GDM1 (cell line): Measurements from ENCODE around the gene MYL6.
"Not testable (repeated sequence)": the region's sequence is repeated elsewhere in the genome, so short reads cannot be mapped to it uniquely, and the experiment has no call there.

Experiments used
- DNase-seq: peaks from one replicate; lab custom pipeline; 2025; lab: John Stamatoyannopoulos, UW

Gene MYL6

DNA sequence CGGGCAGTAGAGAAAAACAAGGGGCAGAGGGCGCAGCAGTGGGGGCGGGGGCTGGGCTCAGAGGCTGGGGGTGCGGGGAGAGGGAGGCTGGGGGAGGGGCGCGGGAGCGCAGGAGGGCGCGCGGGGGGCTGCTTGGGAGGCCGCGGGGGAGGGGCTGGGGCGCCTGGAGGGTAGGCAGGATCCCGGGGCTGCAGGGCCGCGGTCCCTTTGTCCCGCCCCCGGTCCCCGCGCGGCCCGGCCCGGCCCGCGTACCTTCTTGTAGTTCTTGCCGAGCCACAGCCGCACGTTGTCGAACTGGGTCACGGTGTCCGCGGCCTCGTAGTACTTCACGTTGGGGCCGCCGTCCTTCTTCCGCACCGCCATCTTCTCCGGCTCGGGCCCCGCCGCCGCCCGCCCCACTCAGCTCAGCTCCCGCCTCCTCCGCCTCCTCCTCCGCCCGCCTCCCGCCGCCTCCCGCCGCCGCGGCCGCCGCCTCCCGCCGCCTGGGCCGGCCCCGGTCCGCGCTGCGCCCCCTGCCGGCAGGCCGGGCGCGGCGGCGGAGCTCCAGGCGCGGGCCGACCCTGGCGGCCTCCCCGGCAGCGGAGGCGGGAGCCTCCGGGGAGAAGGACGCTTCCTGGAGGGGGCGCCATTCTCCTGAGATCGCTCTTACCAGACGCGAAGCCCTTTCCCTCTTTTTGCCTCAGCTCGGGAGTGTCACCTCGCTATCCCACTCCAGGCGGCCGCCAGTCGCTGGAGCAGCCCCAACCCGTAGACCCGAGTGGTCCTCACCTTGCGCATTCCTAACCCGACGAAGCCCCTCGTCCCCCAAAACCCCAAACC, 31.1 kb downstream of the MYL6 start, which contains the start of gene SMARCC2:
Gene SMARCC2 (minus strand): TSS at position 385 of the 819 bp plus-strand sequence. CDS start 22 bp downstream, at position 363.
- peak; percentile 83 for DNase-seq

DNA sequence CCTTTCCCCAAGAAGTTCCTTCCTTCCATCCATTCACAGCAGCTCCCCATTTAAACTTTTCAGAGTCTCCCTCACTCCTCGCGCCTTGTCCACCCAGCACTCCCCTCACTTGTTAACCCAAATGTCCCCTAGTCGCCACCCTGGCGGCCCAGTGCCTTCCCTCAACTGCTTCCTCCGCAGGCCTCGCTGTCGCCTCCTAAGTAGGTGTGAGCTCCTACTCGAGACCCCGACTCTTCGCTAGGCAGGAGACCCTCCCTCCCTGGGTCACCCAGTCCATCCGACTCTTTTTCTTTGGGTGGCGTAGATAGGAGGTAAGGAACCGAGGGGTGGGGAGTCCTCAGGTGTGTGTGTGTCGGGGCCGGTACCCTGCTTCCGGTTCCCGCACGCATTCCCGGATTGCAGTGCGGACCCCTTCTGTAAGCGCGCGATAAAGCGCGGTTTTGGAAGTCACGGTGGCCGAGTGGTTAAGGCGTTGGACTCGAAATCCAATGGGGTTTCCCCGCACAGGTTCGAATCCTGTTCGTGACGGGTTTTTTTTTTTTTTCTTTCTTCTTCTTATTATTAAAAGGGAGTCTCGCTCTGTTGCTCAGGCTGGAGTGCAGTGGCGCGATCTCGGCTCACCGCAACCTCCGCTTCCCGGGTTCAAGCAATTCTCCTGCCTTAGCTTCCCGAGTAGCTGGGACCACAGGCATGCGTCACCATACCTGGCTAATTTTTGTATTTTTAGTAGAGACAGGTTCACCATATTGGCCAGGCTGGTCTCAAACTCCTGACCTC, 31.9 kb downstream of the MYL6 start:
- DNase-seq = peak; percentile 68

DNA sequence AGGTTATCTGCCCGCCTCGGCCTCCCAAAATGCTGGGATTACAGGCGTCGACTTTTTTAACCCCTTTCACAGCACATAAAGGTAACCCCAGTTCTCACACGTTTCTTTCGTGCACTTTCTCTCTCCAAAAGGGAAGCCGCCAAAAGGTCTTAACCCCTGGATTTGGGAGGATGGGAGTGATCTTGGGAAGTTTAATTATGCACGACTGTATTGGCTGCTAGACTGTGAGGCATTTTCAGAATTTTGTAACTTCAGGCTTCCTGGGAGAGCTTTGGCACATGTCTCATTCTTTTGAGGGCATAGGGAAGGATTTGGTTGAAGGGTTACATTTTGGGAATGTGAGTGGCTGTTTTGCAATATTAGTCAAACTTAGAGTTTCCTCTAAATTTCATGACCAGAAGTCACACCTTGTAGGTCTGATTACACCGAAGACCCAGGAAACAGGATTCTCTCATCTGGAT, 32.6 kb downstream of the MYL6 start:
- no peak for DNase-seq

DNA sequence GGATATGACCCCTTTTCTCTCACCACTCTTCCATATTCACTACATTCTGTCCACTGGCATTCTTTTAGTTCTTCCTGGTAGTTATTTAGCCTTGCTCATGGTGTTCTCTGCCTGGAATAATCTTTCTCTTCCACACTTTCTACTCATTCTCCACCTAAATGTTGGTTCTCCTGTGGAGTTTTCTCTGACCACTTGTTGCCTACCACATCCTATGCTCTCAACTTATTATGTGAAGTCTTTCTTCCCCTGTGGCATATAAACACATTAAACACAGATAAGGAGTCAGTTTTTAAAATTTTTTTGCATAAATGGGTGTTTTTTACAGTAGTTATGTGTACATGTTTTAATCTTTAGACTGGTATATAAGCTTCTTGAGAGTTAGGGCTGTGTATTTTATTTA, 34.4 kb downstream of the MYL6 start:
- DNase-seq = no peak

DNA sequence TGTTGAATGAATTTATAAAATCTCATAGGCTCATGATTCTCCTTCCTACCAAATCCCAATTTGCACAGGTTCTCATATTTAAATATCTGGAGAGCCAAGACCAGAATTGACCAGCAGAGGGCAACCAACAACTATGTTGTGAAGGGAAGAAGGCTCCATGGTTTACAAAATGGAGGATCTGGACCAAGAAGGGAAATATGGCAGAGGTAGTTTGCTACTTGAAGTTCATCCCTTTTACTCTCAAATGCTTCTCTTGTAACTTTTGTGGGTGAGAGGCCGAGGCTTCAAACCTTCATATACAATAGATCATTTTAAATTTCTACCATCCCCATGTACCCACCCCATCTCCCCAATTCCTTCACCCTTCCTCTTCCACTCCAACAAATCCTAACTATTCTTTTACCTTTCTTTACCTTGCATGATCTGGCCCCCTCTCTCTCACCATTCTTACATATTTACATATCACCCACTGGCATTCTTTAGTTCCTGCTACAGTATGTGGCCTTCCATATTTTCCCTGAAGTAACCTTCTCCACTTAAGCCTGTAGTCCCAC, 34.9 kb downstream of the MYL6 start:
- DNase-seq = peak; percentile 67

DNA sequence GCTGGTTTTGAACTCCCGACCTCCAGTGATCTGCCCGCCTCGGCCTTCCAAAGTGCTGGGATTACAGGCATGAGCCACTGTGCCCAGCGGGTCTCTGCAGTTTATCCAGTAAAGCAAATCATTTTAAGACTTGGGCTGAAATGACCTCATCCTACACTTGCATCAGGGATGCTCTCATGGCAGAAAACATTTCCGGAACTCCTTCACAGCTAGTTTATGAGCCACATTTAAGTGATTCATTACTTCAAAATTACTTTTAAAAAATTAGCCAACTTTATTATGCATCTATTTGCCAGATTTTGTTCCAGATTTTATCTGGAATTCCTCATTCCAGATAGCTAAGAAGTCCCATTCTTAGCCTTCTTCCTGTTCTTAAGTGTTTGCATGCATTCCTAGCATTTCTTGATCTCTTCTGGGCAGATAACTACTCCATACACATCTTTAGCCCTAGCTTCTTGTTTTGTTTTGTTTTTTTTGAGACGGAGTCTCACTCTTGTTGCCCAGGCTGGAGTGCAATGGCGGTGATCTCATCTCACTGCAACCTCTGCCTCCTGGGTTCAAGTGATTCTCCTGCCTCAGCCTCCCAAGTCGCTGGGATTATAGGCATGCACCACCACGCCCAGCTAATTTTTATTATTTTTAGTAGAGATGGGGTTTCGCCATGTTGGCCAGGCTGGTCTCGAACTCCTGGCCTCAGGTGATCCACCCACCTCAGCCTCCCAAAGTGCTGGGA, 38.8 kb downstream of the MYL6 start:
- not testable (repeated sequence) for DNase-seq

DNA sequence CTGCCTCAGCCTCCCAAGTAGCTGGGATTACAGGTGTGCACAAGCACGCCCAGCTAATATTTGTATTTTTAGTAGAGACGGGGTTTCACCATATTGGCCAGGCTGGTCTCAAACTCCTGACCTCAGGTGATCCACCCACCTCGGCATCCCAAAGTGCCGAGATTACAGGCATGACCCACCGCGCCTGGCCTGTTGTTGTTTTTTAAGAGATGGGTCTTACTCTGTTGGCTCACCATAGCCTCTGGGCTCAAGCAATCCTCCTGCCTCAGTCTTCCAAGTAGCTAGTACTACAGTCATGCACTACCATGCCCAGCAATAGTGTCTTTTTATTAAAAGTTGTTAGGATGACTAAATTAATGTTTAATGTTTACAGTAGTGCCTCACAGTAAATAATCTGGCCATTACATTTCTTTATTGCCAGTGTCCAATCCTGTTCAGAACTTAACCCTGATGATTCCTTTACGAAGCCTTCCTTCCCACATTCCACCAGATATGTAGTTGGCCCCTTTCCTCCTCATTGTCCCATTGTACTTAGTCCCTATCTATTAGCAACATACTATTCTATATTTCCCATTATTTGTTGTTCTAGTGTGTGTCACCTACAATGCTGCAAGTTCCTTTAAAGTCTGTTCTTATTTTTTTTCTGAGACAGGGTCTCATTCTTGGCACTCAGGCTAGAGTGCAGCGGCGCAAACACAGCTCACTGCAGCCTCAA, 39.9 kb downstream of the MYL6 start:
- no peak for DNase-seq

DNA sequence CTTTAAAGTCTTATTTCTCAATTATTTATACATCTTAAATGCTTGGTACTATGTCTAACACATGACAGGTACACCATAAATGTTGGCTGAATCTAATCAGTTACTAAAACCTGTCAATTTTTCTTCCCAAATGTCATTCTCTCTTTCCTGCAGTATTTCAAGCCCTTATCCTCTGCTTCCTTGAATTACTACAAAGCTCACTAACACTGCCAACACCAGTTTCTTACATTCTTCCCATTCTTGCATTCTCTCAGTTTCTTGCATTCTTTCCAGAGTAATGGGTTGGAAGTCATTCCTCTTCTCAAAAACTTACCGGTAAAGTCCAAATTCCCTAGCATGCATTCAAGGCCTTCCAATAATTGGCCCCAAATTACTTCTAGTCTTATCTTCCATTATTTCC, 40.7 kb downstream of the MYL6 start:
- no peak for DNase-seq

DNA sequence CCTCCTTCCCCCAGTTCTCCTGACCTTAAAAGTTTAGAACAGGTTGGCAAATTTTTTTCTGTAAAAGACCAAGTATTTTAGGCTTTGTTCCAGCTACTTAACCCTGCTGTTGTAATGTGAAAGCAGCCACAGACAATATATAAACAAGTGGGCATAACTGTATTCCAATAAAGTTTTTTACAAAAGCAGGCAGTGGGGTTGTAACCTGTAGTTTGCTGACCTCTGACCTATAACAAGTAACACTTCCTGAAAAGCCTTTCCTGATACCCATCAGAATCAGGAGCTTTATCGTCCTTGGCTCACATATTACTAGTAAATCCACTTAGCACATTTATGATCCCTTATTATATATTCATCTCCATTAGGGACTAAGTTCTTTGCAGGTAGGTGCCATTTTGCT, 44.2 kb downstream of the MYL6 start:
- no peak for DNase-seq

DNA sequence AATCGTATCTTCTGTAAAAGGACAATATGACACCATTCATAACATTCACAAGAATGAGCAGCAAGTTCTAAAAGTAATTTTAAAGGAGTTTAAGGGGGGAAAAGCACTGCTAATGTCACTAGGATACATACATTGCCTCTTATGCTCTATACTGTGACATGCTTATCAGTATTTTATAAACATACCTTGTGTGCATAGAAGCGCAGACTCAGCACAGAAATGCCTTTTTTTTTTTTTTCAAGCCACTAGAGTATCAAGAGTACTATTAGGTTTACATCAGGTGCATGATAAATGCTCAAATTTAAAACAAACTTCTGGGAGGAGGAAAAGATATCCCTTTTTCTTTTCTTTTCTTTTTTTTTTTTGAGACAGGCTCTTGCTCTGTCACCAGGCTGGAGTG, 44.7 kb downstream of the MYL6 start:
- DNase-seq = no peak

DNA sequence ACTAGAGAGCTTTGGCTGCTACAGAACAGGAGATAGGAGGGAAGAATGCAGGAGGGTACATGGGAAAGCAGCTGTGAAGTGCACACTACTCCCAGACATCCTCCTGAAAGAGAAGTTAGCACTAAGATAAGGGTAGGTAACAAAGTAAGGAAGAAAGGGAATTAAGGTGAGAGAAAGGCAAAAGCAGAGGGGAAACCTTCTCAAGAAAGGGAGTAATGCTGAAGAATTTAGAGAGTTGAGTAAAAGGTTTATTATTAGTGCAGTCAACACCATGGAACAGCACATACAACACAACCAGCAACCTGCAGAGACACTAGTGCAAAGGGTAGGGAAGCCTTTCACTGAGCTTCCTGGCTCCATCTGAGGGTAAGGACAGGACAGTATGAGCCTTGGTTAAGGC, 46.1 kb downstream of the MYL6 start:
- no peak for DNase-seq

DNA sequence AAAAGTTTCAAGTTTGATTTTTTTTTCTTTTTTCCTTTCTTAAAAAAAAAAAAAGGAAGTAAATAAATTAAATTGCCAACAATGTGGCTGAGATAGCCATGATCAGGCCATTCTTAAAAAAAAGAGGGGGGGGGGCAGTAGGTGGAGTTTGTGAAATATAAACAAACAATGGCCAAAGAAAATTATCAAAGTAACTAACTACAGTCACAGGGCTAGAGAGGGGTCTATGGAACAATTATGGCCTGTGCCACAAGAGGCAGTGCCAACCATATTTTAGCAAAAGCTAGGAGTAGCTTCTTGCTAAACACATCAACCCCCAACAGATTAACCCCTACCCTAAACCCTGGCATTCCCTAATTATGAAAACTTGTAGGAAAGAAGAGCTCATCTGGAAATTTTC, 47.3 kb downstream of the MYL6 start:
- no peak for DNase-seq

DNA sequence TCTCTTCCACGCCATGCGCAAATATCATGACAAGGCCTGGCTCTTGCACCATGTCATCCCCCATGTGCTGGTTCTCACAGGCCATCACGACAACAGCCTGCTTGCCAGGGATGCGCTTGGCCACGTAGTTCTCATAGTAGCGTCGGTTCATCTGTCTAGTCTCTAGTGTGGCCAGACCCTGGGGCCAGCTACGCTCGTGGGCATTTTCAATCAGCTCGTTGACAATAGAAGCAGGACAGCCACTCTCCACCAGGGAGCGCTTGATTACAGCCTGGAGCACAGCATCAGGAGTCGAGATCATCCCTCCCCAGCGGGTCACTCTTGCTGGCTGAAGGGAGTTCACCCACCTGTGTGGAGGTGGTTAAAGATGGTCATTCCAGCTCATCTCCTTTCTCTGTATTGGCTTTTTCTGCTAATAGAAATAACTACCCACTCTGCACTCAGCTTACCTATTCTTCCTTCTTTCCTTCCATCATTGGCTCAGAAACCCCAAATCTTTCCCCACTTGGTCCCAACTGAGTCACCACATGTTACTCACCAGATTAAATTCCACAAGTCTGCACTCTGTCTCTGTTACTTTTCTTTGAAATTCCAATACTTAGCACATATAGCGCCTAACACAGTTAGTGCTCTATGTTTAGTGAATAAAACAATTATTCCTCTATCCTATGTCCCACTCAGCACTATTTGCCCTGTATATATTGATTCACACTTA, 48.5 kb downstream of the MYL6 start:
- peak; percentile 4 for DNase-seq

DNA sequence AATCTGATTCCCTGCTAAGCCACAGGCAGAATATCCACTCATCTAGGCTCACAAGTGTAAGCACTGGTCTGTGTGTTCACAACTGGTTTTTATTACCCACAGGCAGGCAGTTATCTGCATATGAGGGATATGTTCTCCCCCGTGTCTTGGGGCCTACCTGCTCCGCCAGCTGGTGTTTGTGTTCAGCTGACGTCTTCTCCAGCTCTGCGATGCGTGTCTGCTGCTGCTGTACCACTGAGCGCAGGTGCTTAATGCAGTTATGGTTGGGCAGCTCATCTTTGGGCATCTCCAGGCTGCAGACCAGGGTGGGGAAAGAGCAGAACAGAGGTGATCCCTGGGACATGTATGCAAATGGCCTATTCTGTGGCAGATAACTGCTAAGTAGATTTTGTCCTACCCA, 49.8 kb downstream of the MYL6 start:
- no peak for DNase-seq
